ENCODE results near the gene SOBP.

SOBP gene

GRCh38 chr6:107629548-107630129 is 139.7 kb downstream of the SOBP start:
- no peak overlapping the region for H3K4me3 ChIP-seq (ENCODE audit: control insufficient read depth, low read depth, low read length)
- TF ChIP-seq CTCF (conservative IDR thresholded peaks at IDR 0.05; ENCODE audit: control insufficient read depth, insufficient read depth, low read depth, low read length) = no peak
- DNase-seq (ENCODE audit: low read depth) = no peak

GRCh38 chr6:107630348-107630977 is 140.5 kb downstream of the SOBP start:
- H3K4me3 ChIP-seq (ENCODE audit: control insufficient read depth, low read depth, low read length) = no peak overlapping the region
- no peak for TF ChIP-seq CTCF (conservative IDR thresholded peaks at IDR 0.05; ENCODE audit: control insufficient read depth, insufficient read depth, low read depth, low read length)
- DNase-seq (ENCODE audit: low read depth) = no peak

- TF ChIP-seq CTCF (conservative IDR thresholded peaks at IDR 0.05; ENCODE audit: control insufficient read depth, insufficient read depth, low read depth, low read length) = no peak
Measured at GRCh38 chr6:107632381-107633136, 142.6 kb downstream of the SOBP start.

GRCh38 chr6:107633680-107634323 is 143.9 kb downstream of the SOBP start:
- TF ChIP-seq CTCF (conservative IDR thresholded peaks at IDR 0.05; ENCODE audit: control insufficient read depth, insufficient read depth, low read depth, low read length) = no peak
- no peak overlapping the region for H3K4me3 ChIP-seq (ENCODE audit: control insufficient read depth, low read depth, low read length)
- no peak for DNase-seq (ENCODE audit: low read depth)

More at GRCh38 chr6:107632381-107633136, 142.6 kb downstream of the SOBP start:
- no peak for DNase-seq (ENCODE audit: low read depth)
- H3K4me3 ChIP-seq (ENCODE audit: control insufficient read depth, low read depth, low read length) = no peak overlapping the region

- no peak overlapping the region for H3K4me3 ChIP-seq (ENCODE audit: control insufficient read depth, low read depth, low read length)
- no peak for DNase-seq (ENCODE audit: low read depth)
- TF ChIP-seq CTCF (conservative IDR thresholded peaks at IDR 0.05; ENCODE audit: control insufficient read depth, insufficient read depth, low read depth, low read length) = no peak
Measured at GRCh38 chr6:107634324-107635056, 144.6 kb downstream of the SOBP start.

- TF ChIP-seq CTCF (conservative IDR thresholded peaks at IDR 0.05; ENCODE audit: control insufficient read depth, insufficient read depth, low read depth, low read length) = no peak
- no peak for DNase-seq (ENCODE audit: low read depth)
- no peak overlapping the region for H3K4me3 ChIP-seq (ENCODE audit: control insufficient read depth, low read depth, low read length)
Measured at GRCh38 chr6:107635057-107635515, 145.2 kb downstream of the SOBP start.
